Suprapubic skin (tissue), 4 donors: ENCODE results near the gene MCOLN3. TPM values are rescaled to one million over a fixed set of nuclear protein-coding genes. Genes with fewer than 3 reads are reported as not detected.

Experiments used
- DNase-seq, 2 donors: peaks; one replicate each; pipeline ENCODE4 v3.0.0-alpha.2; 2019; ENCODE audit warnings: low spot score in 2 of 2
- H3K27ac ChIP-seq: fragments of 200-600 bp; sonication (generic); one replicate; pipeline ENCODE4 v1.5.1; 2019
- H3K27me3 ChIP-seq: fragments of 200-600 bp; sonication (generic); one replicate; pipeline ENCODE4 v1.5.1; 2019
- H3K36me3 ChIP-seq: fragments of 200-600 bp; sonication (generic); one replicate; pipeline ENCODE4 v1.5.1; 2019
- H3K4me1 ChIP-seq: fragments of 200-600 bp; sonication (generic); one replicate; pipeline ENCODE4 v1.5.1; 2019
- H3K4me3 ChIP-seq: fragments of 200-600 bp; sonication (generic); one replicate; pipeline ENCODE4 v1.5.1; 2019; ENCODE audit warnings: mild to moderate bottlenecking
- H3K9me3 ChIP-seq: fragments of 200-600 bp; sonication (generic); one replicate; pipeline ENCODE4 v1.5.1; 2019
- EP300 ChIP-seq: sonication (generic); formaldehyde crosslinking; IDR thresholded peaks from one replicate; pipeline ENCODE4 v1.6.1; 2017; ENCODE audit warnings: antibody characterized with exemption
- POLR2A ChIP-seq, 2 donors: fragments of 450-650 bp; IDR thresholded peaks; one replicate each; pipeline ENCODE4 v1.6.1; 2017; ENCODE audit warnings: antibody characterized with exemption in 2 of 2, mild to moderate bottlenecking in 2 of 2, moderate library complexity in 2 of 2
- POLR2AphosphoS5 ChIP-seq, 3 donors: sonication (generic); formaldehyde crosslinking; IDR thresholded peaks; one replicate each; pipeline ENCODE4 v1.6.1; 2017; ENCODE audit warnings: antibody characterized with exemption in 3 of 3
- WGBS: methylation state at CpG from one replicate; pipeline ENCODE4 v1.1.5; 2018; 5-methylcytosine and 5-hydroxymethylcytosine counted together
- total RNA-seq, 4 donors: library from RNA; depleted of rRNA; stranded (reverse); fragments of >200 nt; gene quantifications; one replicate each; pipeline ENCODE4 v1.1.0, GENCODE V29; 2016
- TF ChIP-seq, protein P1 (sequence below), 2 donors: fragments of 200-600 bp in 1 of 2; fragments of 450-650 bp in 1 of 2; sonication (generic) in 1 of 2; IDR thresholded peaks; one replicate each; pipeline ENCODE4 v1.5.1; 2016 to 2019; ENCODE audit warnings: antibody characterized with exemption in 2 of 2, mild to moderate bottlenecking in 1 of 2, moderate library complexity in 1 of 2

Gene MCOLN3
- total RNA-seq, 4 donors from 2014 or later, result 2.0 to 10.7 (median 6.1) TPM

DNA sequence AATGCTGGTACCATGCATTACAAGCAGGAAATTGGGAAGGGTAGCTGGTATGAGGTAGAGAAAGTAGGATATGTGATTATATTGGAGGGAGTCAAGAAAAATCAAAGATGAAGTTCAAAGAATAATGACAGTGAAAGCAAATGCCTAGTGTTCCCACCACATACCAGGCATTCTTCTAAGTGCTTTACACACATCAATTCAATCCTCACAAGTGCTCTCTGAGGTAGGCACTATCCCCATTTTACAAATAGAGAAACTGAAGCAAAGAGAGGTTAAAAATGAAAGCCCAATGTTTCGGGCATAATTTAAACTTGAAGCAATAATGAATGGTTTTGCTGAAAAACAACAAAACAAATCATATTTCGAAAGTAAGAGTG is 40.1 kb upstream of the MCOLN3 start:
- Histone ChIP-seq H3K4me3 (no peak overlapping the region), H3K27me3 (no peaks in the 10 kb centered on the region), H3K9me3 (no peaks in the 10 kb centered on the region), H3K27ac (no peak overlapping the region), H3K4me1 (no peaks in the 10 kb centered on the region), H3K36me3 (no peaks in the 10 kb centered on the region)
- DNase-seq, result no peak
- WGBS, result 78% methylated on average over 2 of the region's 2 CpGs
- TF ChIP-seq POLR2A (IDR thresholded peaks at IDR 0.05) (no peak), EP300 (no peak), POLR2AphosphoS5 (IDR thresholded peaks at IDR 0.05) (no peak)
- TF ChIP-seq, protein P1, sequence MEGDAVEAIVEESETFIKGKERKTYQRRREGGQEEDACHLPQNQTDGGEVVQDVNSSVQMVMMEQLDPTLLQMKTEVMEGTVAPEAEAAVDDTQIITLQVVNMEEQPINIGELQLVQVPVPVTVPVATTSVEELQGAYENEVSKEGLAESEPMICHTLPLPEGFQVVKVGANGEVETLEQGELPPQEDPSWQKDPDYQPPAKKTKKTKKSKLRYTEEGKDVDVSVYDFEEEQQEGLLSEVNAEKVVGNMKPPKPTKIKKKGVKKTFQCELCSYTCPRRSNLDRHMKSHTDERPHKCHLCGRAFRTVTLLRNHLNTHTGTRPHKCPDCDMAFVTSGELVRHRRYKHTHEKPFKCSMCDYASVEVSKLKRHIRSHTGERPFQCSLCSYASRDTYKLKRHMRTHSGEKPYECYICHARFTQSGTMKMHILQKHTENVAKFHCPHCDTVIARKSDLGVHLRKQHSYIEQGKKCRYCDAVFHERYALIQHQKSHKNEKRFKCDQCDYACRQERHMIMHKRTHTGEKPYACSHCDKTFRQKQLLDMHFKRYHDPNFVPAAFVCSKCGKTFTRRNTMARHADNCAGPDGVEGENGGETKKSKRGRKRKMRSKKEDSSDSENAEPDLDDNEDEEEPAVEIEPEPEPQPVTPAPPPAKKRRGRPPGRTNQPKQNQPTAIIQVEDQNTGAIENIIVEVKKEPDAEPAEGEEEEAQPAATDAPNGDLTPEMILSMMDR (IDR thresholded peaks at IDR 0.05), result no peak

DNA sequence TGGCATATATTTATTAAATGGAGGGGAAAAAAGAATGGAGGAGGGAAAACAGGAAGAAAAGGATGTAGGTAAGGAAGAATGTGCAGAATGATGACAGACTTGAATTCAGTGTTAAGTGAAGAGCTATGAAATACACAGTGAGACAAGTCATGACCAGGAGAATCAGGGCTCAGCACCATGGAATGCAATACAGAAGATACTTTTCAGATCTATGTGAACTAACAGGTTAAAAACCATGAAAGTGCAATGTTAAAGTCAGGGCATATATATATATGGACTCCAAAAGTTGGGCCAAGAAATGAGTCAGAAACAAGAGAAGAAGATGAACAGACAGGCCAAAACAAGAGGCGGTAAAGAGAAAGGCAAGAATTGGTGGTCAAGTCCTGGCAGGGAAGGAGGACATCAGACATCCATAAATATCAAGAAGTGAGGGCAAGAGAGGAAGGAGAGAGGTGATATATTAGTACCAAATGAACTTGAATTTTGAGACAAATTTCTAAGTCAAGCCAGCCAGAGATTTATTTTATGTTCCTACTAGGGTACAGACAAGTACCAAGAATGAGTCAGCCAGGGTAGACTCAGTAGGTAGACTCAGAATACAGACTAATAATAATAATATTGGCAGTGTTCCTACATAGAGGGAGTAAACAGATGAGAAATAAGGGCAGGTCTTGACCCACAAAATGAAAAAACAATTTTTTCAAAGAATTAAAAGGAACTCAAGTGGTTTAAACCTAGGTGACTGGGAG is 39.5 kb upstream of the MCOLN3 start:
- WGBS, result 96% methylated on average over 1 of the region's 1 CpG
- TF ChIP-seq POLR2A (IDR thresholded peaks at IDR 0.05) (no peak), POLR2AphosphoS5 (IDR thresholded peaks at IDR 0.05) (no peak), EP300 (no peak)
- TF ChIP-seq, protein P1 (IDR thresholded peaks at IDR 0.05), result no peak
- Histone ChIP-seq H3K9me3 (no peaks in the 10 kb centered on the region), H3K4me3 (no peak overlapping the region), H3K27ac (no peak overlapping the region), H3K36me3 (no peaks in the 10 kb centered on the region), H3K27me3 (no peaks in the 10 kb centered on the region), H3K4me1 (no peaks in the 10 kb centered on the region)
- DNase-seq, result no peak

DNA sequence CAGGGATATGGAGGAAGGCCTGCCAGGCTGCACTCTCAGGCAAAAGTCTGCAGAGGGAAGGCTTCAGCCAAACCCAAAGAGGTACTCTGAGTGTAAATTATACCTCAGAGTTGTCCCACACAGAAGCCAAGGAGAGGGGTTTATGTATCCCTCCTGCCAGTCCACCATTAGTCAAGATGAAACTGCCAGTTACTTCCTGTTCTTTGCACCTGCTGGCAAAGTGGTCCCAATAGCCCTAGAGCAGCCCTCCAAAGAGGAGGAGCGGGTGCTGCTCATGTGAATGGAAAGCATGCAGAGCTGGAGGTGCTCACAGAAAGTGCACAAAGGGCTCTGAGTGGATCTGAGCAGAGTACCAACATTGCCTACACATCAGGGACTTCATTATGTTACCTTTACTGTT is 37.1 kb upstream of the MCOLN3 start:
- Histone ChIP-seq H3K27ac (no peak overlapping the region), H3K9me3 (no peaks in the 10 kb centered on the region), H3K4me3 (no peak overlapping the region), H3K27me3 (no peaks in the 10 kb centered on the region), H3K4me1 (no peaks in the 10 kb centered on the region), H3K36me3 (no peaks in the 10 kb centered on the region)
- TF ChIP-seq POLR2A (IDR thresholded peaks at IDR 0.05) (no peak), EP300 (no peak), POLR2AphosphoS5 (IDR thresholded peaks at IDR 0.05) (no peak)
- TF ChIP-seq, protein P1 (IDR thresholded peaks at IDR 0.05), result no peak
- 92% methylated on average over 1 of the region's 1 CpG for WGBS
- DNase-seq, result no peak

DNA sequence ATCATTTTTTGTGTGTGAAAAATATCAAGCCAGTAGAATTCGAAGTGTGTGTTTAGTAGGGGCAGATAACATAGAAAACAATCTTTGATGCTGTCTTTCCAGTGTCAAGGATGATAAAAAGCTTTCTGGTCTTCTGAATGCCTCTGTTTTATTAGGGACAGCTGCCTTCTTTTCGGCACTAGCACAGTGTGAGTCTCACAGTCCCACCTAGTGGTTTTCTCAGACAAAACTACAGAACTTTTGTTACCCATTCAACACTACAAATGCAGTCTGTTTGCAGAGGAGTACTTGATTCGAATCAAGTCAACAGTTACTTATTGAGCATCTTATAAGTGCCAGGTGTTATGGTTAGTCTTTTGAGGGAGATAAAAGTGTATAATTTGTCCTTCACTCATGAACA is 30.6 kb upstream of the MCOLN3 start:
- WGBS, result 45% methylated on average over 3 of the region's 3 CpGs

DNA sequence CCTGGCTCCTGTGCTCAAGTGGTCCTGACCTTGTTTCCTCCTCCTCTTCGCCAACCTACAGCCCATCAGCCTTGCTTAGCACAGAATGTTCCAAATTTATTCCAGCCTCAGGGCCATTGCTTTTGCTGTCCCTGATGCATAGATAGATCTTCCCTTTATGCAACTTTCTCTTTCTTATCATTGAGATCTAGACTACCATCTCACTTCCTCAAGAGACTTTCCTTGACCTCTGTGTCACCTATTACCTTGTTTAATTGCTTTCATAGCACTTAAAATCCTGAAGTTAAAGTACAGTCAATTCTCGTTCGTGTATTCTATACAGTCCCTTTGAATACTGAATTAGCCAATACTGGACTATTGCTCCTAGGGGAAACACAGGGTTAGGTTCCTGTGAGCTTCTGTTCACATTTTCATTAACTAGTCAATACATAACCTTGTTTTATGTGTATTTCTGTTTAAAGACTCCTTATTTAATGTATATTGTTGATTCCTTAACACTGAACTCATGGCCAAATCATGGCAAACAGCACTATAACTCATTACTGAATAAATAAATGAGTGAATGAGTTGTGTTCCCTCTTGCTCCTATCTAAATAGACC is 26.2 kb upstream of the MCOLN3 start:
- H3K27me3 ChIP-seq, result no peaks in the 10 kb centered on the region
- H3K36me3 ChIP-seq, result no peaks in the 10 kb centered on the region
- no peak overlapping the region for H3K27ac ChIP-seq
- H3K4me1 ChIP-seq, result no peaks in the 10 kb centered on the region
- no peak overlapping the region for H3K4me3 ChIP-seq
- no peak for DNase-seq
- 95% methylated on average over 3 of the region's 3 CpGs for WGBS
- TF ChIP-seq, protein P1 (IDR thresholded peaks at IDR 0.05), result no peak
- TF ChIP-seq EP300 (no peak), POLR2AphosphoS5 (IDR thresholded peaks at IDR 0.05) (no peak)
- H3K9me3 ChIP-seq, result no peaks in the 10 kb centered on the region

More for the DNA sequence above, 30.6 kb upstream of the MCOLN3 start:
- no peaks in the 10 kb centered on the region for H3K9me3 ChIP-seq
- H3K27ac ChIP-seq, result no peak overlapping the region
- DNase-seq, result no peak
- no peaks in the 10 kb centered on the region for H3K4me1 ChIP-seq
- H3K27me3 ChIP-seq, result no peaks in the 10 kb centered on the region
- no peak for TF ChIP-seq POLR2A (IDR thresholded peaks at IDR 0.05)
- no peak for TF ChIP-seq EP300
- TF ChIP-seq, protein P1 (IDR thresholded peaks at IDR 0.05), result no peak
- TF ChIP-seq POLR2AphosphoS5 (IDR thresholded peaks at IDR 0.05), result no peak
- H3K4me3 ChIP-seq, result no peak overlapping the region
- no peaks in the 10 kb centered on the region for H3K36me3 ChIP-seq
